Mucosa of stomach (tissue), 1 donor: ENCODE measurements around the gene PHF12.
"Not testable (repeated sequence)": the region's sequence is repeated elsewhere in the genome, so short reads cannot be mapped to it uniquely, and the experiment has no call there.

ENCODE experiments used
- H3K27me3 ChIP-seq: one replicate; pipeline ENCODE4 v1.7.0; 2013; ENCODE audit warnings: mild to moderate bottlenecking, low read length; ENCODE audit not compliant: control insufficient read depth, insufficient read depth
- H3K36me3 ChIP-seq: one replicate; pipeline ENCODE4 v1.7.0; 2013; ENCODE audit warnings: low read length; ENCODE audit not compliant: control insufficient read depth, insufficient read depth
- H3K4me1 ChIP-seq: one replicate; pipeline ENCODE4 v1.7.0; 2013; ENCODE audit warnings: mild to moderate bottlenecking, low read length; ENCODE audit not compliant: control insufficient read depth, insufficient read depth
- H3K4me3 ChIP-seq: one replicate; pipeline ENCODE4 v1.7.0; 2013; ENCODE audit warnings: low read length
- H3K9ac ChIP-seq: one replicate; pipeline ENCODE4 v1.7.0; 2013; ENCODE audit warnings: mild to moderate bottlenecking, low read length, moderate library complexity
- H3K9me3 ChIP-seq: one replicate; pipeline ENCODE4 v1.7.0; 2013; ENCODE audit warnings: mild to moderate bottlenecking, low read length, moderate library complexity; ENCODE audit not compliant: control insufficient read depth
- donor health status: Pancreatic carcinoma.

PHF12 gene

DNA sequence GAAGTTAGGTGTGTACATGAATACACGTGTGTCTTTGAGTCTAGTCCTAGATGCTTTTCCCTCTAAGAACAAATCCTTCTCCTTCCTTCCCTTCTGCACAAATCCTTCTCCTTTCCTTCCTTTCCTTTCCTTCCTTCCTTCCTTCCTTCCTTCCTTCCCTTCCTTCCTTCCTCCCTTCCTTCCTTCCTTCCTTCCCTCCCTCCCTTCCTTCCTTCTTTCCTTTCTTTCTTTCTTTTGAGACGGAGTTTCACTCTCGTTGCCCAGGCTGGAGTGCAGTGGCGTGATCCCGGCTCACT lies 47.8 kb downstream of the PHF12 start:
- H3K4me1 ChIP-seq, result peaks cover 33% of the 10 kb centered on the region
- not testable (repeated sequence) for H3K9me3 ChIP-seq, H3K36me3 ChIP-seq, H3K9ac ChIP-seq, H3K4me3 ChIP-seq, H3K27me3 ChIP-seq

DNA sequence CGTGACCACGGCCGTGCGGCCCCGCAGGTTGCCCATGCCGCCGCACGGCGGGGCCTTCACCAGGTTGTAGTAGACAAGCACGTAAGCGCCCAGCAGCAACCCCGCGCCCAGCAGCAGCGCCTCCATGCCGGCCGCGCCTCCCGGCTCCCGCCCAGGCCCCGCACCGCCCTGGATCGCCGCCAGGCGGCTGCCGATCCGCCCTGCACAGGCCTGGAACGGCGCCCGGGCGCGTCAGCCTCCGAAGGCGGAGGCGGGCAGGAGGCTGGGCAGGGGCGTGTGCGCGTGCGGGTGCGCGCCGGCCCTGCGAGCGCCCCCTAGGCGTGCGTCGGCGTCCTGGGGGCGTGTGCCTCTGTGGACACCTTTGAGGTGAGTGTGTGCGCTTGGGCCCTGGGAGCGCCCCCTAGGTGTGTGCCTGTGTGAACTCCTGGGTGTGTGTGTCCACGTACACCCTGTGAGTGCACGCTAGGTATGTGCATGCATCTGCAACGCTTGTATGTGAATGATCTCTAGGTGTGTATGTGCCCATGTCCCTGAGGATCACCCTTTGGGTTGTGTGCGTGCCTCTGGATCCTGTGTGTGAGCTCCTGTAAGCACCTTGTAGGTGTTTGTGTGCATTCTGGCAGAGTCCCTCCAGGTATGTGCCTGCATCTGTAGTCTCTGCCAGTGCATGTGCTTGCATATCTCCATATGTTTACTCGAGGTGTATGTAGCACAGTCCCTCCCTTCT lies 48.3 kb downstream of the PHF12 start, which contains the start of gene DHRS13:
Gene DHRS13 (minus strand): TSS at position 261 of the 727 bp plus-strand sequence. CDS start 135 bp downstream, at position 126.
- Histone ChIP-seq H3K27me3 (no peaks in the 10 kb centered on the region), H3K36me3 (peaks cover 5% of the 10 kb centered on the region), H3K9ac (peak within 1 kb of the TSS; percentile 67), H3K4me1 (peaks cover 38% of the 10 kb centered on the region), H3K9me3 (no peaks in the 10 kb centered on the region), H3K4me3 (peak within 1 kb of the TSS; percentile 58)

DNA sequence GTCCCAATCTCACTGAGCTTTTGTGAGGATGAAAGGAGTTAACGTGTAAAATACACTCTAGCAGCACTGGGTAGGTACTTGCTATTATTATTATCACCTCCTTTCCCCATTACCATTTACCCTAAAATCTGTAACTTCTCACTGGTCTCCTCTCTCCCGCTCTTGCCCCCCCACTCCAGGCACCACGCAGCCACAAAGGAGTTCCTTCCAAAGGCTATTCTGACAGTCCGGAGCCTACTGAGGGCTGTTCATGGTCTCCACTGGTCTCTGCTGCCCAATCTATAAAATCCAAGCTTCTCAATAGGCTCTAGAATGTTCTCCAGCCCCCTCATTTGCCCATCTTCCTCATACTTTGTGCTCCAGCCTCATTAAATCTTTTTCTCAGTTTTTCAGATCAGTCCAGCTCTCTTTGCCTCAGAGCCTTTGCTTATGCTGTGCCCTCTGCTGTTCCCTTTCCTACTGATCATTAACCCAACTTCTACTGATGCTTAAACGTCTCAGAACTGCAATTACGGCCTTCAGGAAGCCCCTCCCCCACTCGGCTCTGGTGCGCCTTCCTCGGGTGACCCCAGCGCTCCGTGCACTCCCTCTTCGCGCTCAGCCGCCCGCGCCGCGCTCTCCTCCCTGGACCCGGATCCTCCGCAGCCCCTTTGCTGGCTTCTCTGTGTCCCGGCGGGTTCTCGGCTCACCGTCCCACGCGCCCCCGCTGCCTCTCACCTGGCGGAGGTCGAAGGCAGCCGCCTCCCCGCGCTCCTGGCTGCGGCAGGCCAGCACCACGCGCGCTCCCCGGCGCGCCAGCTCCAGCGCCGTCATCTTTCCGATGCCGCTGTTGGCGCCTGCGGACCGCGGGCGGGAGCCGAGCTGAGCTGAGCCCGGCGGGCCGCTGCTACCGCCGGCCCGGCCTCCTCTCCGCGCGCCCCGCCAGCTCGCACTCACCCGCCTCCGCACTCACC lies 49.2 kb downstream of the PHF12 start:
- H3K4me1 ChIP-seq, result peaks cover 38% of the 10 kb centered on the region
- no peaks in the 10 kb centered on the region for H3K27me3 ChIP-seq
- peak overlapping the region; percentile 58 for H3K4me3 ChIP-seq
- peak overlapping the region; percentile 67 for H3K9ac ChIP-seq
- peaks cover 5% of the 10 kb centered on the region for H3K36me3 ChIP-seq
- no peaks in the 10 kb centered on the region for H3K9me3 ChIP-seq

DNA sequence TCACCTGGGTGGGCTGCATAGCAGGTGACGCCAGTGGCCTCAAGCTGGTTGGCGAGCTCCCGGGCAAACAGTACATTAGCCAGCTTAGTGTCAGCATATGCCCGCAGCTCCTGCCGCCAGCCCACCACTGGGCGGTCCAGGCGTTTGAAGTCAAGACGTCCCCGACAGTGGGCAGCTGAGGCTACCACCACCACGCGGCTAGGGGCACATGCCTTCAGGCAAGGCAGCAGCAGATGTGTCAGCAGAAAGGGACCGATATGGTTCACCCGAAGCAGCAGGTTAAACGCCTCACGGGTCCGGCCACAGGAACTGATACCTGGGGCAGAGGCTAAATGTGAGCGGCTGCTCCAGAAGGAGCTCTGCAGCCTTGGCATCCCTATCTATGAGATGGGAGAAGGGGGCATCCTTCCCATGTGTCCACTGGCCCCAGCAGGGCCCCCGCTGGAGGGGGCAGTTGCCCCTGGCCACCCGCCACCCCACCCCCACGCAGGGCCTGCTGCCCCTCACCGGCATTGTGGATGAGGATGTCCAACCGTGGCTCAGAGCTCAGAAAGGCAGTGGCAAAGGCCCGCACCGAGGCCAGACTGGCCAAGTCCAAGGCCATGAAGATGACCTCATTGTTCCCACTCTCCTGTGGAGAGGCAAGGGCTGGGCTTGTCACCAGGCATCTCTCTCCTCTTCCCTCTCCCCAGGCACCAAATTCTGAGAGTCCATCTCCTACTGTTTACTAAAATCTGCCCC lies 50.2 kb downstream of the PHF12 start:
- peaks cover 40% of the 10 kb centered on the region for H3K4me1 ChIP-seq
- no peaks in the 10 kb centered on the region for H3K36me3 ChIP-seq
- peak overlapping the region; percentile 36 for H3K9ac ChIP-seq
- H3K27me3 ChIP-seq, result no peaks in the 10 kb centered on the region
- peak overlapping the region; percentile 22 for H3K4me3 ChIP-seq
- no peaks in the 10 kb centered on the region for H3K9me3 ChIP-seq

DNA sequence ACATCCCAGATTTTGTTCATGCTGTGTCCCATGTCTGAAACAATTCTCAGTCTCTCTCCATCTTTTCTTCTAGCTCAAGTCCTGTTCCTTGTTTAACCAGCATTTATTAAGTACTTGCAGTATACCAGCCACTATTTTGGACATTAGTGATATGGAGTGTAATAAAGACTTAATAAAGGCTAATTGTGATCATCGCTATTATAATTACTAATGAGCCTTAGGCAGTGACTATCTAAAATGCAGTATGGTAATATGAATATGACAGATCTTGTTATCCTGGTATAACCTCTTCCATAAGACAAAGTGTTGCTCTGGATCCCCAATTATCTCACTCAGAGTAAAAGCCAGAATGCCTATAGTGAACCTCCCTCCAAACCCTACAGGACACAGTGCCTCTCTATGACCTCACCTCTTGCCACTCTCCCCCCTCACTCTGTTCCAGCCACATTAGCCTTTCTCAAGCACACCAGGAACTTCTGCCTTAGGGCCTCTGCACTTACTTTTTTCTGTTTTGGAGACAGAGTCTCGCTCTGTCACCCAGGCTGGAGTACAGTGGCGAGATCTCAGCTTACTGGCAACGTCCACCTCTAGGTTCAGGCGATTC lies 52.0 kb downstream of the PHF12 start:
- H3K9ac ChIP-seq, result peak overlapping the region; percentile 87
- H3K4me1 ChIP-seq, result peaks cover 45% of the 10 kb centered on the region
- no peaks in the 10 kb centered on the region for H3K9me3 ChIP-seq
- H3K36me3 ChIP-seq, result no peaks in the 10 kb centered on the region
- no peaks in the 10 kb centered on the region for H3K27me3 ChIP-seq
- H3K4me3 ChIP-seq, result no peak overlapping the region

DNA sequence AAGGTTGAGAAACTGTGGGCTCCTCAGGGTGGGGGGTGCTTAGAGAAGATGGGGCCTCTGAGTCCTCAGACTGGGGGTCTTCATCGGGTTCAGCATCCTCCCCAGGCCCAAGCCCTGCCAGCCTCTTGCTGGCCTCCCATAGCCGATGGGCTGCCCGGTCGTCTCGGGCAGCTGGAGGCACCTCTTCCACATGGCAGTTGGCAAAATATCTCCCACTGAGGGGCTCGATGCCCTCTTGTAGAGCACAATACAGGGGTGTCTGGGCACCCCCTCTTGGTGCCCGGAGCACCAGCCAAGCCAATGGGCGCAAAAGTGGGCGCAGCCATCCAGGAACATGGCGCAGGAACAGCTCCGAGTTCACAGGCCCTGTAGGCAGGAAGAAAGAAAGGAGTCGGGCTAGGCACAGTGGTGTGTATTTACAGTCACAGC lies 52.8 kb downstream of the PHF12 start:
- H3K4me3 ChIP-seq, result peak overlapping the region; percentile 92
- no peaks in the 10 kb centered on the region for H3K9me3 ChIP-seq
- peaks cover 39% of the 10 kb centered on the region for H3K4me1 ChIP-seq
- H3K27me3 ChIP-seq, result no peaks in the 10 kb centered on the region
- H3K36me3 ChIP-seq, result no peaks in the 10 kb centered on the region
- H3K9ac ChIP-seq, result peak overlapping the region; percentile 87

DNA sequence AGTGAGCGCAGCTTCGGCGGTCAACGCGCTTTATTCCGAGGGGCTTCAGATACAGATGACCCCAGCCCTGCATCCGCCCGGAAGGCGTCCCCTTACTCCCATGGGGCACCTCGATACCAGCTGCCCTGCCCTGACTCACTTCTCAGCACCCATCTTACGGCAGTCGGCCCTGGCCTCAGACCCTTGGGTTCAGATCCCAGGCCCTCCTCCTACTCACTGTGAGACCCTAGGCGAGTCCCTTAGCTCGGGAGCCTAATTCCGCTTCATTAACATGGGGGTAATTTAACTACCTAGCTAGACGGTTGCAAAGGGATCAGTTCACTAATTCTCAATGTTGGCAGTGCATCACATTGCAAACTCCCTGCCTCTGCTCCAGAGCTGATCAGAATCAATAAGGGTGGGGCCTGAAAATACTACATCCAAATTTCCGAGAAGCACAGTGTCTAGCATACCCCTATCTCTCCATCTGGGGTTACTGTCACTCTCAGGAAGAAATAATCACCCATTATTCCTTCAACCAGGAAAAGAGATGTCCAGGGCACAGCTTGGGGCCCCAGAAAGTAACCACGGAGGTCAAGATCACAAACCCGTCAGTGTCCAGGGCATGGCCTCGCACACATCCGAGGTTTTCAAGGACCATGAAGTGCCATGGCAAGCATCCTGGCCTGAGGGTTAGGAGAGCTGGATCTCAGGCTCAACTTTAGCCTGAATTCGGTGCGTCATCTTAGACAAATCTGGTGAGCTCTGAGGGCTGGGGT lies 53.4 kb downstream of the PHF12 start:
- Histone ChIP-seq H3K36me3 (no peaks in the 10 kb centered on the region), H3K4me3 (peak overlapping the region; percentile 92), H3K4me1 (peaks cover 38% of the 10 kb centered on the region), H3K9ac (peak overlapping the region; percentile 87), H3K27me3 (no peaks in the 10 kb centered on the region), H3K9me3 (no peaks in the 10 kb centered on the region)

DNA sequence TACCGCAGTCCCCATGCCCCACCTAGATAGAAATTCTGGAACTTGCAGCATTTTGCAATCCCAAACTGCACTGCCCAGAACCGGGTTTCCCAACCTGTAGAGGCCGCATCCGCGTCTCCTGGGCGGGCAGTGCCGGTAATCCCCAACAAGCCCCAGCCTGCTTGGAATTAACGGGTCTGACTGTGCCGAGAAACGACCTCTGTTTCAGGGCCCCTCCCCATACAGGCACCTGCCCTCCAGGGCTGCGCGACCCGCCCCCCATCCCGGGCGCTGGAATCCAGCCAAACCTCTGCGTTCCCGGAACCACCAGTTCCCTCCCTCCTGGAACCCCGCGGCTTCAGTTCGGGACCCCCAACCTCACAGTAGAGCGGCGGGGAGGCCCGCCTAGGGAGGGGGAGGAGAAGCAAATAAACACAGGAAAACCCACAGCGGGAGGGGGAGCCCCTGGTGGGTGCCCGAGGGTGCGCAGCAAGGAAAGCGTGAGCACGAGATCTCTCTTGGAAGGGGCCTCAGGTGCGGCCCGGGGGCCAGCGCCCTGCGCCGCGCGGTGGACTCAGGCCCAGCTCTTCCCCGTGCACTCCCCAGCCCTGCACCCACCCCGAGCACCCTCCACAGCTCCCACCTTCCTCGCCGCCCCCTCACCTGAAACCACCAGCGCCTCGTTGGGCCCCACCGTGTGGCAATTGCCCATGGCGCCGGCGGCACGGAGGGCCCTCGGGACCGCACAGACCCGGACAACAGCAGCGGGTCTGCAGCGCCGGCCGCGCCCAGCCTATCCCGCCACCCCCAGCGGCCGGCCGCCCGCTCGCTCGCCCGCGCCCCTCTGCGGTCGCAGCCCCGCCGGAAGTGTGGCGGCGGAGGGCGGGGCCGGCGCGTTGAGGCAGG lies 54.2 kb downstream of the PHF12 start, which contains the start of gene FLOT2:
Gene FLOT2 (minus strand): TSS at position 850 of the 885 bp plus-strand sequence. CDS start 159 bp downstream, at position 691.
- Histone ChIP-seq H3K4me1 (peaks cover 46% of the 10 kb centered on the region), H3K9ac (peak within 1 kb of the TSS; percentile 87), H3K4me3 (peak within 1 kb of the TSS; percentile 92), H3K9me3 (no peaks in the 10 kb centered on the region), H3K36me3 (no peaks in the 10 kb centered on the region), H3K27me3 (no peaks in the 10 kb centered on the region)

DNA sequence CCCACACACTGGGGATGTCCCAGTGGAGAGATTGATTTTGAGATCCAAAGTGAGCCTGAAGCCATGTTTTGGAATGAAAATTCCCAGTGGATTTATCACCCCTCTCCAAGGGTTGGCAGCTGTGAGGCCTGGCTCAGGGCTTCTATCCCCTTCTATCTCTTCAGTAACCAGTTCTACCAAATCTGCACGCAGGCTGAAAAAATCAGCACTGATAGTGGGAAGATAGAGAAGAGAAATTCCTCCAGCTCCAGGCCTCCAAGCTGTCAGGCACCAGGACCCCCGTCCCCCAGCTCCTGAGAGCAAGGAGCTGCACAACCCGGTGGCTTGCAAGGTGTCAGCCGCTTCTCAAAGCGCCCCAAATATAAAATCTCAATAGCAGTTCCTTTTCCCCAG lies 54.8 kb downstream of the PHF12 start:
- Histone ChIP-seq H3K9ac (peak overlapping the region; percentile 87), H3K27me3 (no peaks in the 10 kb centered on the region), H3K4me3 (peak overlapping the region; percentile 92), H3K4me1 (peaks cover 40% of the 10 kb centered on the region), H3K9me3 (no peaks in the 10 kb centered on the region), H3K36me3 (no peaks in the 10 kb centered on the region)

DNA sequence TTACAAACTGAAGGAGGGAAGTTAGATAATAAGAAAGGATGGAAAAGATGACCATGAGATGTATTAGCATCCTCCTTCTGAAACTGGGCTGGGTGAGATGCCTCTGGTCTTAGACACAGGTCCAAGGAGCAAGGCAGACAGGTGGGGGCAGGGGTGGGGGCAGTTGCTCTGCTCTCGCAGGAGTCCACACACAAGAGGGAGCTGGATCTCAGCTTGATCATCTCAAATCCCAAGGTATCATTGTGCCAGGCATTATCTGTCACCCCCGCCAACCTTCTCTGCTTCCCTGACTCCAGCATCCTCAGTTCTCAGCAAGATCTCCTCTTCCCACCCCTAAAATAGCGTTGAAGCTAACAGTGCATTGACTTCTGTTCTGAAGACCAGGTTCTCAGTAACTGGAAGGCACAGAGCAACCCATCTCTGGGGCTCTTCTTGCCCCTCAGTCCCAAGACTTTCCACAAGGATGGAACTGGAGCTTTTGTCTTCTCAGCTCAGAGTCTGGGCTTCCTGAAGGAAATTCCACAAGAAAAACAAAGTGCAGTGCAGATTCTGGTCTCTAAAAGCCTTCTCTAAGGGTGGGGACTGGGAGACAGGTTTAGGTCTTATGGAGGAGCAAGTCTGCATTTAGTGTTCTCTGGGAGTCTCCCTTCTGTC lies 55.4 kb downstream of the PHF12 start:
- no peak overlapping the region for H3K4me3 ChIP-seq
- peak overlapping the region; percentile 87 for H3K9ac ChIP-seq
- peaks cover 34% of the 10 kb centered on the region for H3K4me1 ChIP-seq
- H3K27me3 ChIP-seq, result no peaks in the 10 kb centered on the region
- H3K9me3 ChIP-seq, result no peaks in the 10 kb centered on the region
- no peaks in the 10 kb centered on the region for H3K36me3 ChIP-seq
